SKM-1 (cell line): ENCODE measurements around the gene SF3B5.
A peak's percentile ranks its signal among the peaks of the same experiment; 100 is the strongest.
"Not testable (repeated sequence)": the region's sequence is repeated elsewhere in the genome, so short reads cannot be mapped to it uniquely, and the experiment has no call there.

Experiments used
- DNase-seq: peaks from one replicate; lab custom pipeline; 2025; ENCODE audit not compliant: unreplicated experiment; lab: John Stamatoyannopoulos, UW

The SF3B5 gene

GRCh38 chr6:144064402-144065212 lies 30.8 kb downstream of the SF3B5 start:
- no peak for DNase-seq

GRCh38 chr6:144063744-144064401 lies 31.5 kb downstream of the SF3B5 start:
- DNase-seq: peak; percentile 92

GRCh38 chr6:144063246-144063743 lies 32.1 kb downstream of the SF3B5 start:
- no peak for DNase-seq

GRCh38 chr6:144062786-144063185 lies 32.6 kb downstream of the SF3B5 start:
- no peak for DNase-seq

GRCh38 chr6:144059139-144059538 lies 36.2 kb downstream of the SF3B5 start:
- DNase-seq: no peak

GRCh38 chr6:144055121-144055931 lies 40.0 kb downstream of the SF3B5 start:
- no peak for DNase-seq

- DNase-seq: no peak
These were observed 41.8 kb downstream of the SF3B5 start for GRCh38 chr6:144053601-144054000.

GRCh38 chr6:144052488-144052887 lies 42.9 kb downstream of the SF3B5 start:
- no peak for DNase-seq

GRCh38 chr6:144049386-144049785 lies 46.0 kb downstream of the SF3B5 start:
- DNase-seq: no peak

- no peak for DNase-seq
These were observed 47.7 kb downstream of the SF3B5 start for GRCh38 chr6:144047688-144048087.

GRCh38 chr6:144046672-144047071 lies 48.7 kb downstream of the SF3B5 start:
- not testable (repeated sequence) for DNase-seq

GRCh38 chr6:144044989-144045388 lies 50.4 kb downstream of the SF3B5 start:
- not testable (repeated sequence) for DNase-seq
